Iris pigment epithelial cell (primary cell): ENCODE measurements around the gene KRT13.

Source experiments
- DNase-seq: peaks from one replicate; pipeline ENCODE4 v3.0.0-alpha.2; 2011; ENCODE audit warnings: low read depth

Gene KRT13

DNA sequence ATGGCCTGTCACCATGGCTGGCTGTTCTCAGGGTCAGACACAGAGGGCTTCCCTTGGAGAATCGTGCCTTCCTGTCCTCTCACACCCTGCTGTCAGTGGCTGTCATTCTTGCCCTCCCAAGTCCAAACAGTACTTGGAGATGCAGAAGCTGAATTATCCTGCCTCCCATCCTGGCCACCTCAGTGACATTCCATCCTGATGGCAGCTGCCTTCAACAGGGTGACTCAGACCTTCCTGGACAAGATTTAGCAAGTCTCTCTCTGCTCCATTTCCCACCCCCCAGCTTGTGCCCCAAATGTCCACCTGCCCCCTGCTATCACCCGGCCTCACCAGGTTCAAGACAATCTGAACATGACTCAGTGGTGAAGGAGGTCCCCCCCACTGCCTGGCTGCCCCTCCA is 10.9 kb downstream of the KRT13 start:
- peak; percentile 15 for DNase-seq

- DNase-seq: peak; percentile 61
These were observed 12.6 kb downstream of the KRT13 start for GRCh38 chr17:41492771-41493170.

- peak; percentile 77 for DNase-seq
These were observed 13.1 kb downstream of the KRT13 start for GRCh38 chr17:41492351-41492750.

- no peak for DNase-seq
These were observed 13.9 kb downstream of the KRT13 start for GRCh38 chr17:41491476-41491875.

GRCh38 chr17:41490000-41490990 is 15.1 kb downstream of the KRT13 start:
- no peak for DNase-seq

- DNase-seq: no peak
These were observed 15.9 kb downstream of the KRT13 start, which contains the start of gene KRT36 for GRCh38 chr17:41489531-41489930. Gene KRT36 (minus strand): TSS chr17:41489910. CDS start chr17:41489864, 46 bp downstream.

DNA sequence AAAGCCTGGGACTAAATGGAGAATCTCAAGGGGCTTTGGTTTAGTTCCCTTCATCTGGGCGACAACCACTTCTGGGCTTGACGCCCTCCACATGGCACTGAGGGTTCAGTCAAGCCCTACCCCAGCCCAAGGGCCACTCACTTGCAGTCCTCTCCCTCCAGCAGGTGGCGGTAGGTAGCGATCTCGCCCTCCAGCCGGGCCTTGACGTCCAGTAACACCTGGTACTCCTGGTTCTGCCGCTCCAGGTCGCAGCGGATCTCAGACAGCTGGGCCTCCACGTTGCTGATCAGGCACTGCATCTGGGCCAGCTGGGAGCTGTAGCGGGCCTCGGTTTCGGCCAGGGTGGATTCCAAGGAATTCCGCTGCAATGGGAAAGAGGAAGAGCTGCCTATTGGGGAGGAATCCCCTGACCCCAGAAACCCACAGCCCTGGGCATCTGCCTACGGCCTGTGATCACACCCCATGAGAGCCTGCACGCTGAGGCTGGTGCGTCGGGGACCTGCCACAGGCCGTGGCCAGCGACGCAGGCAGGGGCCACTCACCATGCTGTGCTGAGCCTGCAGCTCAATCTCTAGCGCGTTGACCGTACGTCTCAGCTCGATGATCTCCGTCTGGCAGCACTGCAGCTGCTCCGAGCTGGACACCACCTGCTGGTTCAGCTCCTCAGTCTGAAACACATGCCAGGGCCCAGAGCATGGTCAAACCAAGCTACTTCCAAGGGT is 18.4 kb downstream of the KRT13 start:
- no peak for DNase-seq

DNA sequence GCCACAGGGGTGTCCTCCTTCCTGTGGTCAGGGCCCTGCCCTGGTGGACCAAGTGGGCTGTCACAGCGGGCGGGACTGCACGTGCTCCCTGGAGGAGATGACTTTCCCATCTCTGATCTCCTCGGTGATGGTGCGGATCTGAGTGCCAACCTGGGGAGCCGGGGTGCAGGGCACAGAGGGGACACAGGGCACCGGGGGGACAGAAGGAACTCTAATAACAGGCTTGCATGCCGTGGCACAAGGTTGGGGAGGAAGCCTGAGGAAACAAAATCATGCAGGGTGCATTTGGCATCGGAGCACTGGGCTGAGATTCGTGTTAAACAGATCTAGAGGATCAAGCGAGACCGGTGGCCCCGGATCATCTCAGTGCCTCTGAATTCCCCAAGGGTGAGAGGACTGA is 19.1 kb downstream of the KRT13 start:
- no peak for DNase-seq

GRCh38 chr17:41484920-41485904 is 20.2 kb downstream of the KRT13 start:
- no peak for DNase-seq

- peak; percentile 17 for DNase-seq
These were observed 21.2 kb downstream of the KRT13 start for GRCh38 chr17:41483991-41484826.

GRCh38 chr17:41483531-41483930 is 21.9 kb downstream of the KRT13 start:
- no peak for DNase-seq

- no peak for DNase-seq
These were observed 24.4 kb downstream of the KRT13 start, which contains the start of gene KRT35 for GRCh38 chr17:41481036-41481435. Gene KRT35 (minus strand): TSS chr17:41481151. CDS start chr17:41481097, 54 bp downstream.

DNA sequence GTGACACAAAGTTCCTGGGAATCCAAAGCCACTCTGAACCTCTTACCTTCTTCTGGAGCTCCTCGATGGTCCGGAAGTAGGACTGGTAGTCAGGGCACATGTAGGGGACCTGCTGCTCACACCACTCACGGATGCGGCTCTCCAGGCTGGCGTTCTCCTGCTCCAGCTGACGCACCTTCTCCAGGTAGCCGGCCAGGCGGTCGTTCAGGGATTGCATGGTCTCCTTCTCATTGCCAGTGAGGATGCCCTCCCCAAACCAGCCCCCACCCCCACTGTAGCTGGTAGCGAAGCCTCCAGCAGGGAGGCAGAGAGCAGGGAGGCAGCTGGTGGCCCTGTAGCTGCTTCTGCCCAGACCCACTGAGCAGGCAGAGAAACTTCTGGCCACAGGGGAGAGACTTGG is 24.8 kb downstream of the KRT13 start:
- no peak for DNase-seq

- DNase-seq: no peak
These were observed 25.3 kb downstream of the KRT13 start for GRCh38 chr17:41480136-41480535.

GRCh38 chr17:41478237-41478636 is 27.2 kb downstream of the KRT13 start:
- DNase-seq: no peak

GRCh38 chr17:41476866-41477815 is 28.3 kb downstream of the KRT13 start:
- no peak for DNase-seq

GRCh38 chr17:41475421-41475820 is 30.0 kb downstream of the KRT13 start:
- DNase-seq: no peak

GRCh38 chr17:41474863-41475262 is 30.5 kb downstream of the KRT13 start:
- no peak for DNase-seq

- DNase-seq: no peak
These were observed 37.1 kb downstream of the KRT13 start for GRCh38 chr17:41468346-41468745.

DNA sequence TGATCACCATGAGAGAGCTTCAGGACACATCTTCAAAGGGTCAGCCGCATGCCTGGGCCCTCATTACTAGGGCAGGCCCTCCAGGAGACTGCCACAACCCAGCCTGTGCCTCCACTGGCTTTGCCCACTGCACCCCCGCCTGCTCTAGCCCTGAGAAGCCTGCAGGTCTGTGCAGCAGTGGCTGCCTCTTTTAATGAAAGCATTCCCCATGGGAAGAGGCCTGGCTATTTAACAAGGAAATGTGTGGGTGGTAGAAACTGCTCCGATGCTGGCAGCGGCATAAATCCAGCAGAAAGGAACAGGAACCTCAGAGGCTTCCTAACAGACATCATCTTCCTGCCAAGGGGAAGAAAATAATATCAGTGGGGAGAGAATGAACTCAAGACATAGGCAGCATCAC is 37.9 kb downstream of the KRT13 start:
- DNase-seq: no peak
